ENCODE data around the gene CDK16. TPM values are rescaled to one million over a fixed set of nuclear protein-coding genes. Genes with fewer than 3 reads are reported as not detected.

The CDK16 gene
- polyA plus RNA-seq, 1 donor from 2014 or later: 99.0 TPM

- no peaks in the 10 kb centered on the region for H3K9me3 ChIP-seq (ENCODE audit: low read length)
- peaks cover 15% of the 10 kb centered on the region for H4K20me1 ChIP-seq (ENCODE audit: insufficient read depth)
- no peaks in the 10 kb centered on the region for H3K9me2 ChIP-seq (ENCODE audit: insufficient read depth, low read length)
- no peak overlapping the region for H3K27ac ChIP-seq (ENCODE audit: low read length)
- H3K4me2 ChIP-seq (ENCODE audit: low read length): peak overlapping the region; percentile 44
- H3K27me3 ChIP-seq (ENCODE audit: insufficient read depth, low read depth, low read length): no peaks in the 10 kb centered on the region
- no peaks in the 10 kb centered on the region for H3F3A ChIP-seq (ENCODE audit: insufficient read depth, low read length, poor library complexity, severe bottlenecking)
- H3K9ac ChIP-seq (ENCODE audit: low read length): peak overlapping the region; percentile 38
- H2AFZ ChIP-seq (ENCODE audit: low read depth, low read length): no peak overlapping the region
- no peaks in the 10 kb centered on the region for H3K36me3 ChIP-seq (ENCODE audit: insufficient read depth, low read length)
- peak overlapping the region; percentile 85 for H3K4me3 ChIP-seq (ENCODE audit: low read length)
- no peak for TF ChIP-seq CTCF (IDR thresholded peaks at IDR 0.05; ENCODE audit: poor library complexity, severe bottlenecking)
- no peak for TF ChIP-seq MXI1 (conservative IDR thresholded peaks at IDR 0.05; ENCODE audit: poor library complexity, severe bottlenecking)
- no peak for TF ChIP-seq EZH2 (IDR thresholded peaks at IDR 0.05; ENCODE audit: borderline replicate concordance, insufficient read depth, low read length, poor library complexity, severe bottlenecking)
- no peak for TF ChIP-seq TAF1 (IDR thresholded peaks at IDR 0.05; ENCODE audit: low read depth)
- TF ChIP-seq RAD21 (conservative IDR thresholded peaks at IDR 0.05): no peak
- no peak for TF ChIP-seq REST (IDR thresholded peaks at IDR 0.05; ENCODE audit: borderline replicate concordance)
- TF ChIP-seq POLR2AphosphoS5 (IDR thresholded peaks at IDR 0.05): no peak
- TF ChIP-seq EP300 (conservative IDR thresholded peaks at IDR 0.05; ENCODE audit: poor library complexity, severe bottlenecking): no peak
- no peak for TF ChIP-seq SMC3 (conservative IDR thresholded peaks at IDR 0.05; ENCODE audit: poor library complexity)
- H3K79me2 ChIP-seq (replicated peaks; ENCODE audit: insufficient read depth, low read length): peaks cover 45% of the 10 kb centered on the region
Measured at GRCh38 chrX:47196098-47196497, 22.4 kb upstream of the CDK16 start.

- no peaks in the 10 kb centered on the region for H3F3A ChIP-seq (ENCODE audit: insufficient read depth, low read length, poor library complexity, severe bottlenecking)
- no peak for TF ChIP-seq EP300 (conservative IDR thresholded peaks at IDR 0.05; ENCODE audit: poor library complexity, severe bottlenecking)
- TF ChIP-seq EZH2 (IDR thresholded peaks at IDR 0.05; ENCODE audit: borderline replicate concordance, insufficient read depth, low read length, poor library complexity, severe bottlenecking): no peak
- no peak for TF ChIP-seq SMC3 (conservative IDR thresholded peaks at IDR 0.05; ENCODE audit: poor library complexity)
- no peak for TF ChIP-seq CTCF (IDR thresholded peaks at IDR 0.05; ENCODE audit: poor library complexity, severe bottlenecking)
- TF ChIP-seq RAD21 (conservative IDR thresholded peaks at IDR 0.05): no peak
- no peak for TF ChIP-seq REST (IDR thresholded peaks at IDR 0.05; ENCODE audit: borderline replicate concordance)
- no peak for TF ChIP-seq TAF1 (IDR thresholded peaks at IDR 0.05; ENCODE audit: low read depth)
- TF ChIP-seq MXI1 (conservative IDR thresholded peaks at IDR 0.05; ENCODE audit: poor library complexity, severe bottlenecking): no peak
- TF ChIP-seq POLR2AphosphoS5 (IDR thresholded peaks at IDR 0.05): no peak
- no peaks in the 10 kb centered on the region for H3K27me3 ChIP-seq (ENCODE audit: insufficient read depth, low read depth, low read length)
- peak overlapping the region; percentile 85 for H3K4me3 ChIP-seq (ENCODE audit: low read length)
- no peaks in the 10 kb centered on the region for H3K36me3 ChIP-seq (ENCODE audit: insufficient read depth, low read length)
- H3K27ac ChIP-seq (ENCODE audit: low read length): no peak overlapping the region
- no peak overlapping the region for H3K4me2 ChIP-seq (ENCODE audit: low read length)
- H3K9me3 ChIP-seq (ENCODE audit: low read length): no peaks in the 10 kb centered on the region
- no peaks in the 10 kb centered on the region for H3K9me2 ChIP-seq (ENCODE audit: insufficient read depth, low read length)
- H4K20me1 ChIP-seq (ENCODE audit: insufficient read depth): peaks cover 15% of the 10 kb centered on the region
- H3K79me2 ChIP-seq (replicated peaks; ENCODE audit: insufficient read depth, low read length): peaks cover 45% of the 10 kb centered on the region
- no peak overlapping the region for H3K9ac ChIP-seq (ENCODE audit: low read length)
- H2AFZ ChIP-seq (ENCODE audit: low read depth, low read length): no peak overlapping the region
Measured at GRCh38 chrX:47197526-47197925, 21.0 kb upstream of the CDK16 start.

Data from neural cell (in vitro differentiated cells).